HG03521 (cell line): ENCODE data around the gene CD52.
A peak's percentile ranks its signal among the peaks of the same experiment; 100 is the strongest.

ENCODE experiments used
- ATAC-seq: cut with Tn5 transposase; IDR thresholded peaks from one replicate; pipeline ENCODE4 v1.9.1; 2021; ENCODE audit warnings: mild to moderate bottlenecking, moderate library complexity; ENCODE audit not compliant: unreplicated experiment

Gene CD52, protein sequence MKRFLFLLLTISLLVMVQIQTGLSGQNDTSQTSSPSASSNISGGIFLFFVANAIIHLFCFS

DNA sequence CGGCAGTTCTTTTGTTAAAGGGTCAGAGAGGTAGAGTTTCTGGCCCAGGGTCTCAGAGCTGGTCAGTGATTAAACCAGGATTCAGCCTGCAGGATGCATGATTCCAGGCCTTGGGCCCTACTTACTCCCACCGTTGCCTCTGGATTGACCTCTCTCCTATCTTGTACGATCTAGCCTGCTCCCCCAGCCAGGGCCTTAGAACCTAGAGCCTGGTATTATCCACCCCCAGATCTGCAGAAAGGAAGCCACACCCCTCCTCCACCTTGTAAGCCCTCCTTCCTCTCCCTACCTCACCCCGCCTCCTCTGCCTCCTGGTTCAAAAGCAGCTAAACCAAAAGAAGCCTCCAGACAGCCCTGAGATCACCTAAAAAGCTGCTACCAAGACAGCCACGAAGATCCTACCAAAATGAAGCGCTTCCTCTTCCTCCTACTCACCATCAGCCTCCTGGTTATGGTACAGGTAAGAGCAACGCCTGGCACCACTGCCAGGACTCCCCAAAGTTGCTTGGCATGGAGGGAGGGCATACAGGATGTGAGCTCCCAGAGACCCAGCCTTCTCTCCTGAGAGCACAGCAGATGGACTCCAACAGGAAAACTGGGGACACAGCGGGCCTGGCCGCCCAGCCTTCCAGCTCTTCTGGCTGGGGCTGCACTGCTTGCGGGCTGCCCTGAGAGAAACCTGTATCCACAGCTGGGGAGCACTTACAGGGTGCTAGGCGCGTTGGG is at the start of gene CD52:
Gene CD52, plus strand, starts transcription at position 347 of the 726 bp plus-strand sequence. Its CDS starts 60 bp downstream, at position 407.
- no peak for ATAC-seq

DNA sequence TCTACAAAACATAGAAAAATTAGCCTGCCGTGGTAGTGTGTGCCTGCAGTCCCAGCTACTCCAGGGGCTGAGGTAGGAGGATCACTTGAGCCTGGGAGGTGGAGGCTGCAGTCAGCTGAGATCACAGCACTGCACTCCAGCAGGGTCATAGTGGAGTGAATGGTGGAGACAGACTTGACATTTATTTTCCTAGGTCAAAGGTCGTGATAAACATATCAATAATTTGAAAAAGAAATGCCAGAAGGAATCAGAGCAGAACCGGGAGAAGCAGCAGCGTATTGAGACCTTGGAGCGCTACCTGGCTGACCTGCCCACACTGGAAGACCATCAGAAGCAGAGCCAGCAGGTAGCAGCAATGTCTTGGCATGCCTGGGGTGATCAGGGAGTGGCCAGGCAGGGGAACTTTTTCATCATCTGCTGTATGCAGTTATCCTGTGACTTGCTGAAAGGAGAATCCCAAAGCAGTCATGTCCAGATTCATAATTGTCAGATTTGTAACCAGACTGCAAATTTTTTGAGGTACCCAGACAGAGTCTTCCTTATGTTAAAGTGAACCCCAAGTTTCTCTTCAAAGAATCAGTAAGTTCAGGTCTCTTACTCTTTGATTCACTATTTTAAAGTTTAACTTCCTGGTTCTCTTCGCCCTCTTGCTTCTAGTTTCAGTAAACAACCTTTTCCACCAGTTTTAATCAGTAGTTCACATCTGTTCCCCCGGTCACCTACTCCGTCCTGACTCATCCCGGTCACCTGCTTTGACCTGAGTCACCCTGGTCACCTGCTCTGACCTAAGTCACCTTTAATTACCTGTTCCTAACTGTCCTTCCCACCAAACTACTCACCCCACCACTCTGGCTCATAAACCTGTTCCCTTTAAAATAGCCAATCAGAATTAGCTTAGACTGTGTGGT is 49.2 kb upstream of the CD52 start:
- no peak for ATAC-seq

DNA sequence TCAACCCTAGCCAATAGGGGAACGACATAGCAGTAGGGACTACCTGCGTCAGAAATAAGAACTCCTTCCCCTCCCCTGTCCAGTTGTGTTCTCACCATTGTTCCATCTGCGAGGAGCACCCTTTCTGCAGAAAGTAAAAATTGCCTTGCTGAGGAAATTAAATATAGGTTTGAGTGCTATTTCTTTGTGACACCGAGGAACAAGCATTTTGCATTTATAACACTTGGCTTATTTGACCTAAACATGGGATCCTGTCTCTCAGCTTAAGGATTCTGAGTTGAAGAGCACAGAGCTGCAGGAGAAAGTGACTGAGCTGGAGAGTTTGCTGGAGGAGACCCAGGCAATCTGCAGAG is 48.6 kb upstream of the CD52 start:
- no peak for ATAC-seq

DNA sequence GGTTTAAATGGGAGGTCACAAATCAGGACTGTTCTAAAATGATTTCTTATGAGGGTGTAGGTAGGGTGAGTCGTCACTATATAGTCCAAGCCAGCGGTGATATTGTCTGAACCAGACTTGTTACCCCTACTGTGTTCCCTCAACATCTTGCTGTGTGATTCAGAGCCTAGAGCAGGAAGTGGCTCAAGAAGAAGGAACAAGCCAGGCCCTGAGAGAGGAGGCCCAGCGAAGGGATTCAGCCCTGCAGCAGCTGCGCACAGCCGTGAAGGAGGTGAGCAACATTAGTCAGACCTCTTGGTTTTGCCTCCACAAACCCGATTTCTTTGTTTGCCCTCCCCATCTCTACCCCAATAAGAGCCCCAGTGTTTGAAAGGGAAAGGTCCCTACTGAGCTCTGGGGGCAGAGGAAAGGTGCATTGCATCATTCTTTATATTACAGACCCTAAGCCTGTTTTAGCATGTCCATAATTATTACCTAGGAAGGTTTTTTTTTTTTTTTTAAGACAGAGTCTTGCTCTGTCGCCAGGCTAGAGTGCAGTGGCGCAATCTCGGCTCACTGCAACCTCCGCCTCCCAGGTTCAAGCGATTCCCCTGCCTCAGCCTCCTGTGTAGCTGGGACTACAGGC is 42.8 kb upstream of the CD52 start:
- no peak for ATAC-seq

DNA sequence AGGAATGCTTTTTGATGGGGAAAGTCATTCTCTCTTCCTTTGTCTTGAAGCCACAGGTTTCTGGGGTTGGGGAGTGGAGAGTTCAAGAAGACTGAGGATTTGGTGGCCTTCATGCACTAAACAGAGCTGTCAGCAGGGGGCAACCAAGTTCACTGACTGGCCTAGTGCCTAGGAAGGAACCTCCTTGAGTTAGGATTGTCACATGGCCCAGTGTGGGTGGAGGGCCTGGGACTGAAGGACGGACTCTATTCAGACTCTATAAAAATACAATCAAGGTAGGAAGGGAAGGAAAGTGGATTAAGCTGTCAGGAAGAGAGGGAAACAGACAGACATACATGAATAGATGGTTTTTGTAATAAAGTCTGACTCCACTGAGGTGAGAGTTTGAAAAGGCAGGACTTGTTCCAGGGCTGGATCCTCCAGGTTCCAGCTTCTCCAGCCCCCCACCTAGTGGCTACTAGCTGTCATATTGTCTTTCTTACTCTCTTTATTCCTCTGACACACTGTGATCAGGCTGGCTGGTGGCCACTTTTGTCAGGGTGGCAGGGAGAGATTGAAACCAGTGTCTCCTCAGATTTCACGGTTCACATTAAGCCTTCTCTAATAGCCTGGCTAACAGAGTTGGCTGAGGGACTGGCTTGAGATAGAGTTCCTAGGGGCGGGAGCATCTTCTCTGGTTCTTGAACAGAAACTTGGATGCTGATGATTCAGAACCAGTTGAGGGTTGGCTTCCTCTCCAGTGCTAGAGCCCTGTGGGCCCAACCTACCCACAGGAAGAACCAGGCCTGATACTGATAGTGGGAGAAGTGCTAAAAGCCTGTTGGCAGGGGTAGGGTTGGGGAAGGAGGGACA is 42.0 kb upstream of the CD52 start:
- ATAC-seq = no peak

DNA sequence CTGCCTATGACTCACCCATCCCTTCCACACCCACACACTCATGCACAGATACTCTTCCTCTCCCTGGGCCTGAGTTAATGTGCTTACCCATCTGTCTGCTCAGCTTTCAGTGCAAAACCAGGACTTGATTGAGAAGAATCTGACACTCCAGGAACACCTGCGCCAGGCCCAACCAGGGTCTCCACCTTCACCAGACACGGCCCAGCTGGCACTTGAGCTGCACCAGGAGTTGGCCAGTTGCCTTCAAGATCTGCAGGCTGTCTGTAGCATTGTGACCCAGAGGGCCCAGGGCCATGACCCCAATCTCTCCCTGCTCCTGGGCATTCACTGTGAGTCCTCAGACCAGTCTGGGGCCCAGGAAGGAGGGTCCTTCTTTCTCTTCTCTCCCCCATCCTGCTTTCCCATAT is 41.3 kb upstream of the CD52 start:
- ATAC-seq = no peak

DNA sequence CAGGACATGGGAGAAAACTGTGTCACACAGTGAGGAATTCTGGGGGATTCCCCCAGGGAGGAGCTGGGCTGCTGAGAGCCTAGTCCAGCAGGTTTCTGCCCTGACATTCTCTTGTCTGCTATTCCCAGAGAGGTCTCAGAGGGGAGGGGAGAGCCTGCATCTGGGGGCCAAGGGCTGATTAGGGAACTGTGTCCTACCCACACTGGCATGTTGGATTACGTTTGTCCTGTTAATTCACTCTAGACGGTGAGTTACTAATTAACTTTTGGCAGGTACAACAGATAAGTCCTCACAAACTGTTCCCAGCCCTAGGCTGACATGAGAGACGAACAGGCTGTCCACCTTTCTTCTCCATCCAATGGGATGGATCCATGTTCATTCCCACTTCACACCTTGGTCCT is 40.5 kb upstream of the CD52 start:
- ATAC-seq = no peak

DNA sequence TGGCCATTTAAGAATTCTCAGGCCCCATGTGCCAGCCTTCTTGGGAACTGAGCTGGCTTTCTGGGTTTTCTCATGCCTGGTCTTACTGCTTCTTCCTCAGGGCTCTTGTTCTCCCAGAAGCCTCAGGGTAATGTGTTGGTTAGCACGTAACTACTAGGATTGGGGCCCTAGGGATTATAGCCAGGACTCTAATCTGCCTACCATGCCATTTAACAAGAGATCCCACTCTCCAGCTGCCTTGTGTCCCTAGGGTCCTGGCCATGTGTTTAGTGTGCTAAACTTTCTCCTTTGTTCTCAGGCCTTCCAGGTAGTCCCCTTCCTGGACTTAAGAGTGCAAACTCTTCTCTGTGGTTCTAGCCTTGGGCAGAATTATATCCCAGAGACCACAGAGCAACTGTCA is 40.0 kb upstream of the CD52 start:
- no peak for ATAC-seq

DNA sequence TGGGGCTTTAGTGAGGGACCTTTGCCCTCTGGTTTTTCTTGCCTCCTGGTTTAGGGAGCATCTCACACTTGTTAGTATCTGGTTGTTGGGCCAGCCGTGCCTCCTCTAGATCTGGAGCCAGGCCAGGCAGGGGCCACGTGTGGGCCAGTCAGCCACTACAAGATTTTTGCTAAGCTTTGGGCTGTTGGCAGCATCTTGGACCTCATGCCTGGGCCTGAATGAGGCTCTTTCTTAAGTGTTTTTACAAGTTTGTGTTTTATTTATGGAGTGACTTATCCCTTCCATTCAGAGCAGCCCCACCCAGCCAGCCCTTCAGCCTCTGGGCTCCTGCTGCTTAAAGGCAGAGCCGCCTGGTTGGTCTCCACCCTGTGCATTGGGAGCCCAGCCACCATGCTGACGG is 39.5 kb upstream of the CD52 start:
- no peak for ATAC-seq

DNA sequence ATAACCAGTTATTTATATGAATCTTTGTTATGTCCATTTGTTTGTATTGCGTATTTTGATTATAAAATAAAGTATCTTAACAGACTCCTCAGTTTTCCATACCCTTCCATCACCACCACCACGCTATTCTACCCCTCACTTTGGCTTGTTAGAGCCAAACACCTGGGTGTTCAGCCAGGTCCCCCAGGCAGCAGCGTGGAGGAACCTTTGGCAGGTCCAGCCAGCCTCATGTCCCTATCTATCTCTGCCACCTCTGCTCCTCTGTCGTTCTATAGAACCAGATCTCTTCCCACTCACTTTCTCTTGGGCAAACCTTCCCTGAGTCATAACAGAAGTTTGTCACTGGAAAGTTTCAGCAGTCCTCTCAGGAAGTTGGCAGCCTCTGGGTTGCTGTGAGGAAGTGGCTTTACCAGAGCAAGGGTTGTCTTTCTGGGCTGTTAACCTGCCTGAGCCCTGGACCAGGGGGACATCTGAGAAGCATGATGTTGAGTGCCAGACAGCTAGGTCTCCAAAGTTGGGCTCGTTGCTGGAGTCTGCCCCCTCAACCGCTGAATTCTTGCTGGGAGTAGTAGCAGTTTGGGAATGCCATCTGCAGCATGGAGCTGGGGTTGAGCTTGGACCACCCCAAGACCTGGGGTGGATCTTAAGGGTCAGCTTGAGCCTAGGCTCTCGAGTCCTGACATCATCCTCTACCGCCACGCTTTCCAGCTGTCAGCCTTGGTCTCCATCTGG is 38.9 kb upstream of the CD52 start:
- no peak for ATAC-seq

DNA sequence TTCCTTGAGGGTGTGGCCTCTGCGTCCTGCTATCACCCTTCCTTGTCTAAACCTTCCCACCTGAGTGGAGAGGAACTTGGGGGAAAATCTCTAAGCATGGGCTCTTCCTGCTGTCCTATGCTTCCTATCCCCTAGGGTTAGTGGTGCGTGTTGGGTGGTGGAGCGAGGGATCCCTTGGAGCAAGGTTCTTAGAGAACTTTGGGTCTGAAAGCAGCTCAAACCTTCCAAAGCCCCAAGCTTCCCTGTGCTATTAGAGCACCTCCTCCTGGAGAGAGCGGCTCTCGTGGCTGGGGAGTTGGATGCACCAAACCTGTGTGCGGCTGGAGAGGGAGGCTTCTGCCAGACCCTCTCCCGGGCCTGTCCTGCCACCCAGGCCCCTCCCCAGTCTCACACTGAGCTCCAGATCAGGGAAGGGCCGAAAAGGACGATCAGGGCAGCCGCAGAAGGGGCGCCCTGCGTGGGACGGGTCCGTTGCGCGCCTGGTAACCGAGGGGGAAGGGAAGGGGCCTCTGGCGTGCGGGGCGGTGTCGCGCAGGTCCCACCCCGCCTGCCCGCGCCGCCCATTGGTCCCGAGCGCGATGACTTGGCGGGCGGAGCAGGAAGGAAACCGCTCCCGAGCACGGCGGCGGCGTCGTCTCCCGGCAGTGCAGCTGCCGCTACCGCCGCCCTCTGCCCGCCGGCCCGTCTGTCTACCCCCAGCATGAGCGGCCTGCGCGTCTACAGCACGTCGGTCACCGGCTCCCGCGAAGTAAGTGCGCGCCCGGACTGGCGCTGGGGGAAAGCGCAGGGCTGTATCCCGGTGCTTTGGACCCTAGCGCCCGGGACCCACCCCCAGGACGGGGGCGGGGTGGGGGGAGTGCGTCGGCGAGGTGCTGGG is 38.1 kb upstream of the CD52 start, which contains the start of gene SH3BGRL3:
Gene SH3BGRL3, plus strand, starts transcription at position 631 of the 877 bp plus-strand sequence. Its CDS starts 70 bp downstream, at position 701.
- peak; percentile 60 for ATAC-seq

DNA sequence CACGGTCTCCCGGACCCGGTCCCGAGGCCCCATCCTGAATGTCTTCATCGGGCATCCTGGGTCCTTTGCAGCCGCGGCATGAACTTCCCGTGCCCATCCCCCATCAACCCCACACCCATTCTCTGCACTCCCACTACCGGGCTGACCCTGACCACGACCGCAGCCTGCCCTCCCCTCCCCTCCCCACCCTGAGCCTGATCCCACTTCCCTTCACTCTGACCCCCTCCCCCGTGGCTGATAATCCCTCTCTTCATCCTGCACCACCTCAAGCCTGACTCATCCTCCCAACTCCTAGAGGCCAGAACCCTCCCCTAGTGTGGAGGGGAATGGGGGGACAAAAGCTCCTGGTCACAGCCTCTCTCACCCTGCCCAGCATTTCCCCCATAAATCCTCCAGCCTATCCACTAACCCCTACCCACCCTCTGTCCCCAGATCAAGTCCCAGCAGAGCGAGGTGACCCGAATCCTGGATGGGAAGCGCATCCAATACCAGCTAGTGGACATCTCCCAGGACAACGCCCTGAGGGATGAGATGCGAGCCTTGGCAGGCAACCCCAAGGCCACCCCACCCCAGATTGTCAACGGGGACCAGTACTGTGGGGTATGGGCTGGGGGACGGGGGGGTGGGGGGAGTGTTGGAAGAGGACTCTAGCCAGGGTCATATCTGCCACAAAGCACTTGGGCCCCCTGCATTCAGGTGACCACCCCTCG is 37.3 kb upstream of the CD52 start:
- ATAC-seq = no peak

DNA sequence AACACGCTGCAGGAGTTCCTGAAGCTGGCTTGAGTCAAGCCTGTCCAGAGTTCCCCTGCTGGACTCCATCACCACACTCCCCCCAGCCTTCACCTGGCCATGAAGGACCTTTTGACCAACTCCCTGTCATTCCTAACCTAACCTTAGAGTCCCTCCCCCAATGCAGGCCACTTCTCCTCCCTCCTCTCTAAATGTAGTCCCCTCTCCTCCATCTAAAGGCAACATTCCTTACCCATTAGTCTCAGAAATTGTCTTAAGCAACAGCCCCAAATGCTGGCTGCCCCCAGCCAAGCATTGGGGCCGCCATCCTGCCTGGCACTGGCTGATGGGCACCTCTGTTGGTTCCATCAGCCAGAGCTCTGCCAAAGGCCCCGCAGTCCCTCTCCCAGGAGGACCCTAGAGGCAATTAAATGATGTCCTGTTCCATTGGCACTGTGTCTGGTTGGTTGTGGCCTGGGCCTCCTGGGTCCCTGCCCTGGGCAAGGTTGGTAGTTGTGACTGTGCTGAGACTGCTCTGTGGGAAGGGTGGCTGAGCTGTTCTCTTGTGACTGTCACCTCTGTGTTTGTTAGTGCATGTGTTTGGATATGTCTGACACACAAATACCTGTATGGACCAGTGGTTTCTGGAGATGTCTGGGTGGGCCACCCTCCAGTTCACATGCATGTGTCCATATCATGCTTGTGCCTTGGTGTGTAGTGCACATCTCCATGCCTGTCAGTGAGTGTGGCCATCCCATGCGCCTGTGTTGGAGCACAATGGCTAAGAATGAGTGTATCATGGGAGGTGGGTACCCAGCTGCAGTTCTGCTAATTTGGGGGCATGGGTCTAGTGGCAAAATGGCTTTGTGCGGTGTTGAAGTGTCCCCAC is 36.4 kb upstream of the CD52 start:
- no peak for ATAC-seq

DNA sequence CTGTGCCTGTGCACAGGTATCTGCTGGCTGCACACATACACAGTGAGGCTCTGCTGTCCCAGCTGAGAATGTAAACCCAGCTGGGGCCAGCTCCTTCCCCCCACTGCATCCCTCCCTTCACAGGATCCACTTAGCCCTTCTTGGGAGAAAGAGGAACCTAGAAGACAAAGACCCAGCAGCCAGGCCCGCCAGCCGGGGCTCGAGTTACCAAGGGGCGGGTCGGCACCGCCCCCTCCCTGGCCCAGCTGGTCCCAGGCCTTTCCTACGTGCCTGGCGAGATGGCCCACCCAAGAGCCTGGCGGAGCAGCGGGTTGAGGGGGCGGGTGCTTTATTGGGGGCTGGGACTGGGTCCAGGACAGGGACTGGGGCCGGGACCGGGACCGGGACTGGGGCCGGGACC is 35.8 kb upstream of the CD52 start:
- no peak for ATAC-seq

DNA sequence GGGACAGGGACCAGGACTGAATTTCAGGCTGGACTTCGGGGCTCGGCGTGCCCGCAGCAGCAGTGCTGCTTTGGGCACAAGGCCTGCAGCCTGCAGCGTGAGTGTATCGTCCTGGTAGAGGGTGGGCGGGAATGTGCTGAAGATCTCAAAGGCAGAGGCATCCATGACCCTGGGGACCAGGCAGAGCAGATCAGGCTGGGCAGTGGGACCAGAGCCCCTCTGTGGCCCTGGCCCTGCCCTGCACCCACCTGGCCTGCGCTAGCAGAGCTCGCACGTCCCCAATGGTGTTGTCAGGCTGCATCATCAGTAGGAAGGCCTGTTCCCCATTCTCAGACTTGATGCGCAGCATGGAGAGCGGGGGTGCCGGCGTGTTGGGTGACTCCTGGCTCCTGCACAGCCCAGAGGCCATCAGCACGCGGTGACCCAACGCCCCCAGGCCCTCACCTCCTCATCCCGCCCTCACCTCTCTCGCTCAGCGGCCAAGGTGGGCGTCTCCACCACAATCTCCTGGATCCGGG is 35.3 kb upstream of the CD52 start:
- ATAC-seq = no peak

DNA sequence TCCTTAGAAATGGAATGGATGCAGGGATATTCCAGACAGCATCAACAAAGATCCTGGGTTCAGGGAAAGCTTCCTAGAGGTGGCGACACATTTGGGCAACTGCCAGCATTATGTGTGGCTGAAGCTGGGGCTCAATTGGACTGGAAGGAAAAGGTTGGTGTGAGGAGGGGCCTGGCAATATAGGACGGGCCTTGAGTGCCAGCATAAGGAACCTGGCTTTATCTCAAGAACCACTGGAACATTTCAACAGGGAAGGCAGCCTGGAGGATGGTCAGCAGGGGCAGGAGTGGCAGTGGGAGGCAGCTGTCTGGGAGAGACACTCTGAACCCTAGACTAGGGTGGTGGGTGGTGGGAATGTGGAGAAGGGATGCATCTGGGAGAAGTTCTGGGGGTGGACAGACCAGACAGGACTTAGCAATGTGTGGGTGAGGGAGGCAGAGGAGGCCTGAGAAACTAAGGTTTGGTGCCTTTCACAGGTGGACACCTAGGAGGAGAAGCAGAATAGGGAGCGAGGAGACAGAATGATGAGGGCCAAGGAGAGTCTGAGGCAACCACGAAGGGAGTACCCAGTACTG is 34.4 kb upstream of the CD52 start:
- no peak for ATAC-seq
